ENCODE measurements around the gene GRK2. TPM values are rescaled to one million over a fixed set of nuclear protein-coding genes. Genes with fewer than 3 reads are reported as not detected.

The GRK2 gene
- total RNA-seq, 1 experiment from 2014 or later, result 48.1 TPM

GRCh38 chr11:67307545-67308001 is 41.3 kb downstream of the GRK2 start:
- POLR2A ChIA-PET, result interaction anchor here (0.6 kb wide), 1 partner anchor 60 kb away, joined by 3 read pairs; no protein-coding TSS in a partner anchor
- intact Hi-C loops (cut with micrococcal nuclease), result no loop called here
- CTCF ChIA-PET, result interaction anchor here (0.7 to 1.4 kb wide), 3 partner anchors 41 to 76 kb away, joined by 3 read pairs; partner anchors contain the start of gene GRK2
- Mint-ChIP-seq H3K27ac (ENCODE audit: low read depth, unreplicated experiment) (no peak overlapping the region), H3K4me3 (ENCODE audit: unreplicated experiment) (no peak overlapping the region), H3K9me3 (ENCODE audit: unreplicated experiment) (no peaks in the 10 kb centered on the region), H3K4me1 (ENCODE audit: insufficient read depth, unreplicated experiment) (peaks cover 27% of the 10 kb centered on the region), H3K36me3 (ENCODE audit: insufficient read depth, unreplicated experiment) (peaks cover 42% of the 10 kb centered on the region), H3K27me3 (ENCODE audit: insufficient read depth, unreplicated experiment) (no peaks in the 10 kb centered on the region)
- DNase-seq (ENCODE audit: unreplicated experiment), result no peak
- no peak for TF ChIP-seq CTCF (IDR thresholded peaks at IDR 0.05; ENCODE audit: unreplicated experiment)
- no TSS peak for BruUV-seq (replicated peaks)

- intact Hi-C loops (cut with micrococcal nuclease), result no loop called here
- no peaks in the 10 kb centered on the region for H3K9me3 Mint-ChIP-seq (ENCODE audit: unreplicated experiment)
- H3K27ac Mint-ChIP-seq (ENCODE audit: low read depth, unreplicated experiment), result no peak overlapping the region
- no TSS peak for BruUV-seq (replicated peaks)
- H3K4me1 Mint-ChIP-seq (ENCODE audit: insufficient read depth, unreplicated experiment), result peaks cover 30% of the 10 kb centered on the region
- H3K36me3 Mint-ChIP-seq (ENCODE audit: insufficient read depth, unreplicated experiment), result peaks cover 44% of the 10 kb centered on the region
- DNase-seq (ENCODE audit: unreplicated experiment), result no peak
- no peaks in the 10 kb centered on the region for H3K27me3 Mint-ChIP-seq (ENCODE audit: insufficient read depth, unreplicated experiment)
- ChIA-PET CTCF (interaction anchor here (1.3 to 1.4 kb wide), 3 partner anchors 14 to 46 kb away, joined by 3 to 5 read pairs (median 3); partner anchors contain the start of gene GRK2), POLR2A (interaction anchor here (0.6 to 0.7 kb wide), 2 partner anchors 61 to 159 kb away, joined by 3 read pairs; no protein-coding TSS in a partner anchor)
- no peak overlapping the region for H3K4me3 Mint-ChIP-seq (ENCODE audit: unreplicated experiment)
- no peak for TF ChIP-seq CTCF (IDR thresholded peaks at IDR 0.05; ENCODE audit: unreplicated experiment)
Observed at GRCh38 chr11:67308031-67308866, 42.0 kb downstream of the GRK2 start.

GRCh38 chr11:67309166-67309565 is 42.9 kb downstream of the GRK2 start:
- CTCF ChIA-PET, result interaction anchor here (1.3 to 1.4 kb wide), 2 partner anchors 15 to 43 kb away, joined by 3 to 5 read pairs; partner anchors contain the start of gene GRK2
- no peak for DNase-seq (ENCODE audit: unreplicated experiment)
- TF ChIP-seq CTCF (IDR thresholded peaks at IDR 0.05; ENCODE audit: unreplicated experiment), result no peak
- POLR2A ChIA-PET, result no interaction called here
- intact Hi-C loops (cut with micrococcal nuclease), result no loop called here
- Mint-ChIP-seq H3K36me3 (ENCODE audit: insufficient read depth, unreplicated experiment) (peaks cover 44% of the 10 kb centered on the region), H3K9me3 (ENCODE audit: unreplicated experiment) (no peaks in the 10 kb centered on the region), H3K4me3 (ENCODE audit: unreplicated experiment) (no peak overlapping the region), H3K27me3 (ENCODE audit: insufficient read depth, unreplicated experiment) (no peaks in the 10 kb centered on the region), H3K27ac (ENCODE audit: low read depth, unreplicated experiment) (no peak overlapping the region), H3K4me1 (ENCODE audit: insufficient read depth, unreplicated experiment) (peaks cover 37% of the 10 kb centered on the region)
- no TSS peak for BruUV-seq (replicated peaks)

- H3K9me3 Mint-ChIP-seq (ENCODE audit: unreplicated experiment), result no peaks in the 10 kb centered on the region
- ChIA-PET CTCF (interaction anchor here (1.3 kb wide), 1 partner anchor 16 kb away, joined by 5 read pairs; no protein-coding TSS in a partner anchor), POLR2A (interaction anchor here (1.6 kb wide), 1 partner anchor 21 kb away, joined by 13 read pairs; the partner anchor contains the start of gene ANKRD13D)
- no peak overlapping the region for H3K27ac Mint-ChIP-seq (ENCODE audit: low read depth, unreplicated experiment)
- no peak for DNase-seq (ENCODE audit: unreplicated experiment)
- peaks cover 40% of the 10 kb centered on the region for H3K36me3 Mint-ChIP-seq (ENCODE audit: insufficient read depth, unreplicated experiment)
- intact Hi-C loops (cut with micrococcal nuclease), result no loop called here
- no peak for TF ChIP-seq CTCF (IDR thresholded peaks at IDR 0.05; ENCODE audit: unreplicated experiment)
- no peak overlapping the region for H3K4me3 Mint-ChIP-seq (ENCODE audit: unreplicated experiment)
- no peaks in the 10 kb centered on the region for H3K27me3 Mint-ChIP-seq (ENCODE audit: insufficient read depth, unreplicated experiment)
- H3K4me1 Mint-ChIP-seq (ENCODE audit: insufficient read depth, unreplicated experiment), result peaks cover 37% of the 10 kb centered on the region
- no TSS peak for BruUV-seq (replicated peaks)
Observed at GRCh38 chr11:67309661-67310061, 43.4 kb downstream of the GRK2 start.

Data from MCF 10A (cell line).